DND-41 (cell line): ENCODE results near the gene APBB1IP.
"Not testable (repeated sequence)": the region's sequence is repeated elsewhere in the genome, so short reads cannot be mapped to it uniquely, and the experiment has no call there.

Source experiments
- CTCF ChIP-seq: IDR thresholded peaks from 2 replicates; pipeline ENCODE4 v1.5.1; 2012; ENCODE audit warnings: borderline replicate concordance, low read length, moderate library complexity, mild to moderate bottlenecking; ENCODE audit not compliant: poor library complexity, severe bottlenecking; ENCODE audit errors: extremely low read depth
- EZH2 ChIP-seq: IDR thresholded peaks from 3 replicates; pipeline ENCODE4 v1.6.1; 2012; ENCODE audit warnings: borderline replicate concordance, low read depth, mild to moderate bottlenecking, moderate library complexity, low read length, inconsistent platforms; ENCODE audit not compliant: severe bottlenecking

- not testable (repeated sequence) for TF ChIP-seq CTCF, EZH2
Observed at GRCh38 chr10:26490367-26490766, 52.2 kb downstream of the APBB1IP start.
